Activated naive CD4-positive, alpha-beta T cell treated with anti-CD3 and anti-CD28 coated beads, Interleukin-2, amount 10 ng/mL, durations not matched to agents 7 days and 5 days (primary cell): ENCODE data around the gene BSN.
"Not testable (repeated sequence)": the region's sequence is repeated elsewhere in the genome, so short reads cannot be mapped to it uniquely, and the experiment has no call there.

Experiments used
- CTCF ChIA-PET: fragments of 350-600 bp; sonication (Branson Sonifier 250); formaldehyde crosslinking; loops from one replicate; lab custom pipeline; 2021; ENCODE audit warnings: antibody characterized with exemption; lab: Charles Lee
- DNase-seq: peaks from one replicate; pipeline ENCODE4 v3.0.0-alpha.2; 2020
- H3K27ac Mint-ChIP-seq: one replicate; pipeline ENCODE4 v1.8.0; 2021; ENCODE audit warnings: mild to moderate bottlenecking, moderate library complexity, mixed read lengths
- H3K27me3 Mint-ChIP-seq: one replicate; pipeline ENCODE4 v1.8.0; 2021; ENCODE audit warnings: mild to moderate bottlenecking, mixed read lengths
- H3K36me3 Mint-ChIP-seq: one replicate; pipeline ENCODE4 v1.8.0; 2021; ENCODE audit warnings: mixed read lengths
- H3K4me1 Mint-ChIP-seq: one replicate; pipeline ENCODE4 v1.8.0; 2021; ENCODE audit warnings: mixed read lengths
- H3K4me3 Mint-ChIP-seq: one replicate; pipeline ENCODE4 v1.8.0; 2021; ENCODE audit warnings: mild to moderate bottlenecking, moderate library complexity, mixed read lengths
- H3K9me3 Mint-ChIP-seq: one replicate; pipeline ENCODE4 v1.8.0; 2021; ENCODE audit warnings: mixed read lengths

Gene BSN

DNA sequence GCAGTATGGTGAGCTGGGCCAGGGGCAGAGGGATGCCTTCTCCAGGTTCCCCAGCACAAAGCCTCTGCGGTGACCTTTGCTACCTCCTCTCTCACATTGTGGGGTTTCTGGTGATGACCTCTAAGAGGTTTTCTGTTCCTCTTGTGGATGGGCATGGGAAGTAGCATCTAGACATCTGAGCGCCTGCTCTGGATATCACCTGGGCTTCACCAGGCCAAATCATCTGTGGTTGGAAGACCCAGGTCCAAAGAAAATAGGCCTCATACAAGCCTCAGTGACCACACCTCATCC is 126.9 kb downstream of the BSN start:
- Mint-ChIP-seq H3K4me1 (peaks cover 5% of the 10 kb centered on the region), H3K27me3 (peaks cover 18% of the 10 kb centered on the region), H3K9me3 (no peaks in the 10 kb centered on the region), H3K27ac (no peak overlapping the region), H3K36me3 (peaks cover 32% of the 10 kb centered on the region), H3K4me3 (no peak overlapping the region)
- no peak for DNase-seq
- CTCF ChIA-PET, result no interaction called here

DNA sequence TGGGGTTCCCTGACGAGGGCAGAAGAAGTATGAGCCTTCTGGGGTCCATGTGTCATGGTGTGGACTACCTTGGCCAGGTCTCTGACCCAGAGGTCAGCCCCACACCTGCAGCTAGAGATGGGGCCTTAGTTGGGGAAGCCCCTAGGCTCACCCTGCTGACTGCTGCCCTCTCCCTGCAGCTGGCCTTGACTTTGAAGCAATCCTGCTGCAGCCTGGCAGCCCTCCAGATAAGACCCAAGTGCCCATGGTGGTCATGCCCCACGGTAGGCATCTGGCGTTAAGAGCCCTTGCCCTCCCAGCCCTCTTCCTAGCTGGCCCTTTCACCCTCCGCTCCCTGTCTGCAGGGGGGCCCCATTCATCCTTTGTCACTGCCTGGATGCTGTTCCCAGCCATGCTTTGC is 127.3 kb downstream of the BSN start:
- Mint-ChIP-seq H3K4me3 (no peak overlapping the region), H3K27me3 (peaks cover 22% of the 10 kb centered on the region), H3K4me1 (peaks cover 3% of the 10 kb centered on the region), H3K36me3 (peaks cover 29% of the 10 kb centered on the region), H3K9me3 (no peaks in the 10 kb centered on the region), H3K27ac (no peak overlapping the region)
- DNase-seq, result no peak
- CTCF ChIA-PET, result no interaction called here

DNA sequence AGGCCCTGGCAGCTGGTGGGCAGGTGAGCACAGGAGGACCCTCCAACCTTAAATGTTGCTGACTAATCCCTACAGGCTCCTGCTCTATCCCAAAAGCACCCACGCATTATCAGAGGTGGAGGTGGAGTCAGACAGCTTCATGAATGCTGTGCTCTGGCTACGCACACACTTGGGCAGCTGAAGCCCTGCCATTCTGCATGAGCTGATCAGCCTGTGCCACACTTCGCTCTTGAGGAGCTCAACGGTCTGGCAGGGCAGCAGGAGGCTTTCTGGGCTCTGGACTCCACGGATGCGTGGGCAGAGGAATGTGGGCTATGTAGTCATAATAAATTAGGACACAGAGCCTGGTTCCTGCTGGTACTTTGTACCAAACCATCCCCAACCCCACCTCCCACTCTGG is 128.9 kb downstream of the BSN start:
- peaks cover 38% of the 10 kb centered on the region for H3K27me3 Mint-ChIP-seq
- H3K4me1 Mint-ChIP-seq, result peaks cover 10% of the 10 kb centered on the region
- H3K4me3 Mint-ChIP-seq, result no peak overlapping the region
- peaks cover 18% of the 10 kb centered on the region for H3K36me3 Mint-ChIP-seq
- CTCF ChIA-PET, result interaction anchor here (0.7 to 1.0 kb wide), 2 partner anchors 12 to 143 kb away, joined by 3 read pairs; no protein-coding TSS in a partner anchor
- no peak for DNase-seq
- H3K27ac Mint-ChIP-seq, result peak overlapping the region; percentile 69
- H3K9me3 Mint-ChIP-seq, result no peaks in the 10 kb centered on the region

DNA sequence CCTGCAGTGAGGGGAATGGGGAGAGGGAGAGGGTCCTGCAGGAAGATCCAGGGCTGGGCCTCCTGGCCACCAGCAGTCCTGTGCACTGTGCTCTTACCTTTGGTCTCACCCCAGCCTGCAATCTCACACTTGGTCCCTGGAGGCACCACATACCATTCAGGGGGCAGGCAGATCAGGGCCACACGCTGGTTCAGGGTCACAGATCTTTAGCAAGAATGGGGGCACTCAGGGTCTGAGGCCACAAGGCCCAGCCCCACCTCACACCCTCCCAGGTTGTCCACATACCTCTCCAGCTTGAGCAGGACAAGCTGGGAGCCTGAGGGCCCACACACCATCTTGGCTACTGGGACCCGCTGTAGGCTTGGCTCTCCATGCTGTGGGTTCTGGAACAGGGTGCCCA is 130.2 kb downstream of the BSN start:
- DNase-seq, H3K4me3 Mint-ChIP-seq, H3K9me3 Mint-ChIP-seq, CTCF ChIA-PET, H3K27ac Mint-ChIP-seq: not testable (repeated sequence)
- H3K27me3 Mint-ChIP-seq, result peaks cover 45% of the 10 kb centered on the region
- H3K4me1 Mint-ChIP-seq, result peaks cover 20% of the 10 kb centered on the region
- peaks cover 17% of the 10 kb centered on the region for H3K36me3 Mint-ChIP-seq

DNA sequence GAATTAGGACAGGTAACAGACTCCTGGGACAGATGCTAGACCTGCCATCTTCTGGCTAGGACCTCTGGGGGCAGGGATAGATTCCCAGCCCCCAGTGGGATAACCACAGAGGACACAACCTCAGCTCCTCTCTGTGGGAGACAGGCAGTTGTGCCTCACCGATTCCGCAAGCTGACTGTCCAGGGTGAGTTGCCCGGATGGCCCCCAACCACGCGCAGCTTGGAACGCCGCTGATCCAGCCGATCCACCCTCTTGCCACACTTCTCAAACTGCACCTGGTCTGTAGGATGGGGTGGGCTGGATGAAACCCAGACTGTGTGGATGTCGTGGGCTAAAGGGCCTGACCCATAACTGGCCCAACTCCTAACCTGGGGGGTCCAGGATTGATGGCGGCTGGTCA is 130.8 kb downstream of the BSN start:
- H3K27ac Mint-ChIP-seq, H3K9me3 Mint-ChIP-seq, H3K4me3 Mint-ChIP-seq, DNase-seq, CTCF ChIA-PET: not testable (repeated sequence)
- H3K4me1 Mint-ChIP-seq, result peaks cover 27% of the 10 kb centered on the region
- H3K27me3 Mint-ChIP-seq, result peaks cover 45% of the 10 kb centered on the region
- H3K36me3 Mint-ChIP-seq, result peaks cover 17% of the 10 kb centered on the region

DNA sequence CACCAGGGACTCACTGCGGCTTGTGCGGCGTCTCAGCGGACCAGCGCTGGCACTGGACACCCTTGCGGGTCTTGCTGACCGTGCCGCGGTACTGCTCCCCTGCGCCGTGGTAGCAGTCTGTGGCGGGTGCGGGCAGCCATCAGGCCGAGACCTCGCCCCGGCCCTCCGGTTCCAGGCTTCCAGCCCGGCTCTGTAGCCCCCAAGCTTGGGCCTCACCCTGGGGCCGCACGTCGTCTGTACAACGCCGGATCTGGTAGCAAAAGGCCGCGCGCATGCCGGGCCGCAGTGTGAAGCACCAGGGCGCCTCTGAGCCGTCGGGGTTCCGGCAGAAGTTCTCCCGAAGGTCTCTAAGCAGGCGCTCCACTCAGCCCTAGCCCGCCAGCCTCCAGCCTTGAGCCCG is 131.6 kb downstream of the BSN start:
- CTCF ChIA-PET, result not testable (repeated sequence)

DNA sequence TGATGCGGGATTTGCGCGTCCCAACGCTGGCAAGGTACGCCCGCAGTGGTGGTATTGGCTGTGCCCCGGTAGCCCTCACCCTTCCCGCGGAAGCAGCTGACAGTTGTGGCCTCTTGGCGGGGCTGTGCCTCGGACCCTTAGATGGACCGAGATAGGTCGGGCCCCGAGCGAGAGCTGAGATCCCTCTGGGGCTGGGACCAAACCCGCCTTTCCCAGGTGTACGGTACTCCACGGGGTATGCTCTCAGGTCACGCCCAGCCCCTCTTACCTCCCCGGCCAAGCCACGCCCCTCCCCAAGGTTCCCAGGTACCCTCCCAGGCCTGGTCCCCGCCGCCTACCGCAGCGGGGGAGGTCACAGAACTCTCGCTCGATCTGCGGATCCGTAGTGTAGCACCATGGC is 132.1 kb downstream of the BSN start:
- Mint-ChIP-seq H3K27me3 (peaks cover 45% of the 10 kb centered on the region), H3K4me1 (peaks cover 39% of the 10 kb centered on the region), H3K36me3 (peaks cover 14% of the 10 kb centered on the region)
- DNase-seq, result peak; percentile 33
- H3K27ac Mint-ChIP-seq, CTCF ChIA-PET, H3K9me3 Mint-ChIP-seq, H3K4me3 Mint-ChIP-seq: not testable (repeated sequence)

More for the DNA sequence above, 131.6 kb downstream of the BSN start:
- not testable (repeated sequence) for H3K27ac Mint-ChIP-seq, DNase-seq, H3K4me3 Mint-ChIP-seq, H3K9me3 Mint-ChIP-seq
- Mint-ChIP-seq H3K27me3 (peaks cover 45% of the 10 kb centered on the region), H3K36me3 (peaks cover 14% of the 10 kb centered on the region), H3K4me1 (peaks cover 34% of the 10 kb centered on the region)

DNA sequence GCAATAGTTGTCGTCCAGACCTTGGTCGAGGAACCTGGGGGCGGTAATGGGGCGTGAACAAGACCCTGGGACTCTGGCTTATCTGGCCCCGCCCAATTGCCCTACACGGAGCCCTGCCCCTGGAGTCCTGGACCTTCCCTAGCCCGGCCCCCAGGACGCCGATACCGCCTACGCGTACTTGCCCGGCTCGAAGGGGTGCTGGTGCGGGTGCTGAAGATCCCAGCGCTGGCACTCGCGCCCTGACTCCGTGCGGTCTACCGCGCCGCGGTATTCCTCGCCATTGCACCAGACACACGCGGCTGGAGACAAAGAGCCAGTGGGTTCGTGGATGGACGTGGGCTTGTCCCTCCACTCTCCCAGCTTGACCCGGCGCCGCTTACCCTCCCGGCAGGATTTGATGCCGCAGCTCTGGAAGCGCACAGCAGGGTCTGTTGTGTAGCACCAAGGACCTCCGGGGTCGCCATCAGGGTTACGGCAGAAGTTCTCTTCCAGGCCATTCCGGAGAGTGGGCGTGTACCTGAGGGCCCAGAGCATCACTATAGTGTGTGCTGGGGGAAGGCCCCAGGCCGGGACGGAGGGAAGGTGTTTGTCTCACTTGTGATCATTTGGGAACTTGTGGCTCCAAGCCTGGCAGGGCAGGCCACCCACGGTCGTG is 132.6 kb downstream of the BSN start:
- peak; percentile 53 for DNase-seq
- peaks cover 42% of the 10 kb centered on the region for H3K4me1 Mint-ChIP-seq
- H3K9me3 Mint-ChIP-seq, result not testable (repeated sequence)

DNA sequence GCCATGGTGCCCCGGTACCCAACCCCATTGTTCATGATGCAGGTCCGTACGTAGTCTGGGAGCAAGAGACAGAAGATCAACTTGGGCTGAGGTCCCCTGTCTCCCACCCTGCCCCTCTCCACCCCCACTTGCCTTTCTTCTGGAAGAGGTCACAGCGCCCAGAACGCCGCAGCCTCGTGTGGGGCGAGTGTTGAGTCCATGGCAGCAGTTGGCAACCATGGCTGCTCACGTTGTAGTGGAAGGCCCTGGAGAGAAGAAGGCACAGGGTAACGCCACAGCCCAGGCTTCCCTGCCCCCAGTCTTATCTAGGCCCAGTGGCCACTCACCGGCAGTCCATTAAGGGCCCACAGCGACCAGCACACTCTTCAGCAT is 133.1 kb downstream of the BSN start:
- H3K9me3 Mint-ChIP-seq, CTCF ChIA-PET, H3K27ac Mint-ChIP-seq, DNase-seq: not testable (repeated sequence)
- H3K4me3 Mint-ChIP-seq, result peak overlapping the region; percentile 23
- peaks cover 14% of the 10 kb centered on the region for H3K36me3 Mint-ChIP-seq
- H3K27me3 Mint-ChIP-seq, result peaks cover 45% of the 10 kb centered on the region
- peaks cover 43% of the 10 kb centered on the region for H3K4me1 Mint-ChIP-seq

More for the DNA sequence above, 132.6 kb downstream of the BSN start:
- H3K27ac Mint-ChIP-seq, CTCF ChIA-PET: not testable (repeated sequence)
- peaks cover 14% of the 10 kb centered on the region for H3K36me3 Mint-ChIP-seq
- H3K4me3 Mint-ChIP-seq, result peak overlapping the region; percentile 23
- peaks cover 45% of the 10 kb centered on the region for H3K27me3 Mint-ChIP-seq

DNA sequence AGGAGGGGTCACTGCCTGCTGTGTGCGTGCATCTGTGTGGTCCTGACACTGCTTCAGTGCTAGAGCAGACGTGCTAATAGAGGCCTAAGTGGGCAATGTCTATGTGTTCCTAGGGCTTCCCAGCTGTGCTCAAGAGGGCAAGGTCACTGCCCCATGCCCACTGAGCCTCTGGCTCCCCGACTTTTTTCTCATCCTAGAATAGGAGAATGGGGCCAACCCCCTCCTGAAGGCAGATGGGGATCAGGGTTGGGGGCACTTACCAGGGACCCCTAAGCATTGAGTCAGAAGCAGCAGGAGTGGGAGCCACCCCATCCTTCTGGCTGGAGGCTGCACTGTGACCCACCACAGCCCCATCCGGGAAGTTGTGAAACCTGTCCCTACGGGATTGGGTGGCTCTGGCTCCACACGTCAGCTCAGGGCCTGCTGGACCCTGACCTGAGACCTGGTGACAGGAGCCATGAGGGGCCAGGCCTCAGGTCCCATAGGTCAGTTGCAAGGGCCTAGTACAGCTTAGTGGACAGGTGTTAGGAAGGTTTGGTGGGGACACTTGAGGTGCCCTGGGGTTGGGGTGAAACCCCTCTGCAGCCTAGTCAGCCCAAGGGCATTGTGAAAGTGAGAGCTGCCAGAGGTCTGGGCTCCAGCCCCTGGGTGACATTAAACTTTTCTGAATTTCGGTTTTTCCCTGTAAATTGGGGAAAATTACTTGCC is 134.2 kb downstream of the BSN start:
- not testable (repeated sequence) for H3K9me3 Mint-ChIP-seq
- peaks cover 46% of the 10 kb centered on the region for H3K4me1 Mint-ChIP-seq

DNA sequence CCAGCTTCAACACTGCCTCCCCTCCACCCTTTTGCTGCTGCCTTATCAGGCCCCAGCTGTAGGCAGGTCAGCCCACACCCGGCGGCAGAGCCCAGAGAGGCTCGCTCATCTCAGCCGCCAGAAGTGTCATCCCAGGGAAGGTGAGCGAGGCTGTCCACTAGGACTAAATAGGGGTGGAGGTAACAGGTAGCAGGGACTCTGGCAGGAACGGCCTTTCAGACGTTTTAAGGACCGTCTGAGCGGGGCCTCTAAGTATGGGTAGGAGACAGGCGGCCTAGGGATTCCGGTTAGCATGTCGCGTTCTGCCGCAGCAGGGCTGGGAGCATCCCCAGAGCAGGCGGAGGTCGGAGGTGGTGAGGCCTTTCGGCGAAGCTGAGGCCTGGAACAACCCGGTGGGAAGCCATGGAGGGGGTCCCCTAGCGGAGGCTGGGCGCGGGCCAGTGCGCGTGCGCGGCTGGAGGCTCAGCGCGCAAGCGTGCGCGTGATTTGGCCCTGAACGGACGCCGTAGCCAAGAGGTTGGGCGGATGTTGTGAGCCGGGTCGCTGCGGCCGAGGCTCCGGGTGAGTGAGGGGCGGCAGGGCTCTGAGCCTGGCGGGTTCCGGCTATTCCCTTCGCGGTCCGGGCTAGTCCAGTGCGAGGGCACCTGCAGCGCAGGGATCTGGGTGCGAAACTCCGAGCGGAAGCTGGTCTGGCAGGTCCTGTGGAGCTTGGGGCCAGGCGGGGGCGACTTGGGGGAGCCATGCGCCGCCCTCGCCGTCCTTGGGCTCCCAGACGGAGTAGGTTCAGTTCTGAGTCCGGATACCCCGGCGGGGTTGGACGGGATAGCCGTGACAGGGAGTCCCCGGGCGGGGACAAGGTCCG is 135.0 kb downstream of the BSN start, which contains the start of the genes MST1 and RNF123:
MST1 (minus strand) TSS at position 429 of the 862 bp plus-strand sequence. CDS start 783 bp downstream, outside the sequence.
RNF123 (plus strand) TSS at position 512 of the 862 bp plus-strand sequence. CDS start 1,609 bp downstream, outside the sequence.
- H3K4me1 Mint-ChIP-seq, result peaks cover 46% of the 10 kb centered on the region
- H3K36me3 Mint-ChIP-seq, result peaks cover 5% of the 10 kb centered on the region
- H3K4me3 Mint-ChIP-seq, result peak within 1 kb of the TSS; percentile 97
- peak within 1 kb of the TSS; percentile 89 for H3K27ac Mint-ChIP-seq
- CTCF ChIA-PET, result no interaction called here
- H3K9me3 Mint-ChIP-seq, result no peaks in the 10 kb centered on the region
- DNase-seq, result peak; percentile 94
- peaks cover 45% of the 10 kb centered on the region for H3K27me3 Mint-ChIP-seq

More for the DNA sequence above, 134.2 kb downstream of the BSN start:
- DNase-seq, CTCF ChIA-PET, H3K36me3 Mint-ChIP-seq: not testable (repeated sequence)
- H3K27ac Mint-ChIP-seq, result peak overlapping the region; percentile 89
- H3K4me3 Mint-ChIP-seq, result peak overlapping the region; percentile 97
- H3K27me3 Mint-ChIP-seq, result peaks cover 45% of the 10 kb centered on the region

DNA sequence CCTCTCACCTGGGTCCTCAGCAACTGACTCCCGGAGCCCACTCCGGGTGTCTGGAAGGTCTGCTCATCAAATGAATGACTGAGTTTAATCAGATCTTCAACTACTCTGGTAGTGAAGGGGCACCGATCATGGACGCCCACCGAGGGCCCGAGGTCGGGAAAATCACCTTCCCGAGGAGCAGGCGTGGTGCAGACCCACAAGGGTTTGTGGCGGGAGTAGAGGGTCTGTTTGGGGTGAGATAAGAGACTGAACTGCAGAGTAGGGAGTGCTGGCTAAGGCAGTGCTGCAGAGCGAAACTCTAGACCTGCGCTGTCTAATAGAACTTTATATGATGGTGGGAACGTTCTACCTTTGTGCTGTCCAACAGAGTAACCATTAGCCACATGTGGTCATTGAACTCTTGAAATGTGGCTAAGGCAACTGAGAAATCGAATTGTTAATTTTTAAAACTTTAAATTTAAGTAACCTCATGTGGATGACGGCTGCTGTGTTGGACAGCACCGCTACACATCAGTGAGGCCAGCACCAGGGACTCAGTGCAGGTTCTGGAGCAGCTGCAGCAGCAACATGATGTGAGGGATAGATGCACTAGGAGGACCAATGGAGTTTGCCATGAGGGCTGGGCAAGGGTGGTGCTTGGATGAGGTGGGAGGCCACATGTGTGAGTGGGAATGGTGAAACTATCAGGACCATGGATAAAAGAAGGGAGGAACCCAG is 135.8 kb downstream of the BSN start:
- CTCF ChIA-PET, result interaction anchor here (1.6 kb wide), 1 partner anchor 150 kb away, joined by 6 read pairs; no protein-coding TSS in a partner anchor
- not testable (repeated sequence) for H3K9me3 Mint-ChIP-seq, H3K36me3 Mint-ChIP-seq, DNase-seq
- peak overlapping the region; percentile 97 for H3K4me3 Mint-ChIP-seq
- peaks cover 46% of the 10 kb centered on the region for H3K4me1 Mint-ChIP-seq
- H3K27ac Mint-ChIP-seq, result peak overlapping the region; percentile 89
- H3K27me3 Mint-ChIP-seq, result peaks cover 37% of the 10 kb centered on the region

DNA sequence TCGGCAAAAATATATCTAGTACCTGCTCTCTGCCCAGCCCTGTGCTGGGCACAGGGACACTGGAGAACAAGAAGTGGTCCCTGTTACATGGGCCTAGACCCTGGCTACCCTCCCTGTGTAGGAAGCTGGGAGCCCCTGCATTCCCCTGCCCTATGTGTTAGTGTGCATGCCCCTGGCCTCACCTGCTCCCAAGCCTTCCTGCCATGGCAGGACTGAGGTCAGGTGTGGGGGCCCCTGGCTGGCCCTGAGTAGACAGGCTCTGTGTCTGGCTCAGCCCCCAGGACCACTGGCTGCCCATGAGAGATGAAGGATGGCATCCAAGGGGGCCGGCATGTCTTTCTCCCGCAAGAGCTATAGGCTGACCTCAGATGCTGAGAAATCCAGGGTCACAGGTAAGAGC is 136.6 kb downstream of the BSN start:
- H3K9me3 Mint-ChIP-seq, DNase-seq, H3K27ac Mint-ChIP-seq, H3K36me3 Mint-ChIP-seq: not testable (repeated sequence)
- H3K27me3 Mint-ChIP-seq, result peaks cover 30% of the 10 kb centered on the region
- CTCF ChIA-PET, result interaction anchor here (1.6 kb wide), 1 partner anchor 151 kb away, joined by 6 read pairs; no protein-coding TSS in a partner anchor
- H3K4me1 Mint-ChIP-seq, result peaks cover 43% of the 10 kb centered on the region
- H3K4me3 Mint-ChIP-seq, result peak overlapping the region; percentile 97
